Liver (tissue), 7 donors: ENCODE results near the gene LOC128125822.

Source experiments
- DNase-seq: peaks from one replicate; pipeline ENCODE4 v3.0.0-alpha.2; 2017; ENCODE audit warnings: low spot score
- H3K27ac ChIP-seq, 2 donors: one replicate each; pipeline ENCODE4 v1.7.0; 2013; ENCODE audit warnings: inconsistent platforms in 2 of 2, low read length in 2 of 2, control low read depth in 1 of 2, low read depth in 1 of 2, mild to moderate bottlenecking in 1 of 2
- H3K27me3 ChIP-seq, 4 donors: one replicate each; pipeline versions ENCODE4 v1.6.1 to v1.7.0; 2013; ENCODE audit warnings: low read length in 3 of 4, inconsistent platforms in 1 of 4, mild to moderate bottlenecking in 1 of 4, moderate library complexity in 1 of 4; ENCODE audit not compliant: control insufficient read depth in 4 of 4, insufficient read depth in 4 of 4
- H3K36me3 ChIP-seq, 4 donors: one replicate each; pipeline versions ENCODE4 v1.6.1 to v1.7.0; 2013; ENCODE audit warnings: low read length in 3 of 4, mild to moderate bottlenecking in 3 of 4, low read depth in 1 of 4, moderate library complexity in 1 of 4; ENCODE audit not compliant: control insufficient read depth in 4 of 4, insufficient read depth in 3 of 4
- H3K4me1 ChIP-seq, 4 donors: one replicate each; pipeline versions ENCODE4 v1.6.1 to v1.7.0; 2013; ENCODE audit warnings: low read length in 3 of 4, mild to moderate bottlenecking in 3 of 4, moderate library complexity in 1 of 4; ENCODE audit not compliant: control insufficient read depth in 4 of 4, insufficient read depth in 4 of 4
- H3K4me3 ChIP-seq, 3 donors: one replicate each; pipeline versions ENCODE4 v1.6.1 to v1.7.0; 2013; ENCODE audit warnings: low read length in 3 of 3, control low read depth in 1 of 3, low read depth in 1 of 3, mild to moderate bottlenecking in 1 of 3
- H3K9ac ChIP-seq, 2 donors: one replicate each; pipeline ENCODE4 v1.7.0; 2013; ENCODE audit warnings: low read length in 2 of 2, mild to moderate bottlenecking in 2 of 2, moderate library complexity in 2 of 2, control low read depth in 1 of 2, low read depth in 1 of 2
- H3K9me3 ChIP-seq, 4 donors: one replicate each; pipeline versions ENCODE4 v1.6.1 to v1.7.0; 2013; ENCODE audit warnings: low read length in 3 of 4; ENCODE audit not compliant: control insufficient read depth in 4 of 4
- EGR1 ChIP-seq, 2 donors: IDR thresholded peaks; 2 replicates each; pipeline ENCODE4 v1.6.1; 2016 to 2018; ENCODE audit warnings: antibody characterized with exemption in 2 of 2, low read depth in 2 of 2
- FOXA1 ChIP-seq: IDR thresholded peaks from 2 replicates; pipeline ENCODE4 v1.6.1; 2016; ENCODE audit warnings: antibody characterized with exemption
- GABPA ChIP-seq, 2 donors: IDR thresholded peaks in 1 of 2; conservative IDR thresholded peaks in 1 of 2; 2 replicates each; pipeline ENCODE4 v1.6.1; 2016; ENCODE audit warnings: antibody characterized with exemption in 2 of 2, mild to moderate bottlenecking in 1 of 2, moderate library complexity in 1 of 2
- HNF4G ChIP-seq: IDR thresholded peaks from 2 replicates; pipeline ENCODE4 v1.6.1; 2016; ENCODE audit warnings: antibody characterized with exemption
- NR2F2 ChIP-seq: IDR thresholded peaks from 2 replicates; pipeline ENCODE4 v1.6.1; 2016; ENCODE audit warnings: antibody characterized with exemption
- RAD21 ChIP-seq, 2 donors: IDR thresholded peaks; 2 replicates each; pipeline ENCODE4 v1.6.1; 2016; ENCODE audit warnings: antibody characterized with exemption in 2 of 2, mild to moderate bottlenecking in 2 of 2
- RXRA ChIP-seq, 2 donors: IDR thresholded peaks; 2 replicates each; pipeline ENCODE4 v1.6.1; 2017 to 2018; ENCODE audit warnings: antibody characterized with exemption in 2 of 2, mild to moderate bottlenecking in 1 of 2
- SP1 ChIP-seq: IDR thresholded peaks from 2 replicates; pipeline ENCODE4 v1.6.1; 2018; ENCODE audit warnings: antibody characterized with exemption, mild to moderate bottlenecking
- TAF1 ChIP-seq: conservative IDR thresholded peaks from 2 replicates; pipeline ENCODE4 v1.6.1; 2016; ENCODE audit warnings: antibody characterized with exemption, mild to moderate bottlenecking
- YY1 ChIP-seq: IDR thresholded peaks from 2 replicates; pipeline ENCODE4 v1.6.1; 2016; ENCODE audit warnings: antibody characterized with exemption, mild to moderate bottlenecking
- WGBS: extraction: QIAGEN DNeasy Blood & Tissue Kit; methylation state at CpG from one replicate; pipeline ENCODE4 v1.1.7; 2013; 5-methylcytosine and 5-hydroxymethylcytosine counted together
- TF ChIP-seq, protein P1 (sequence below): IDR thresholded peaks from 2 replicates; pipeline ENCODE4 v1.6.1; 2016; ENCODE audit warnings: antibody characterized with exemption
- TF ChIP-seq, protein P2 (sequence below): IDR thresholded peaks from 2 replicates; pipeline ENCODE4 v1.6.1; 2016; ENCODE audit warnings: antibody characterized with exemption
- TF ChIP-seq, protein P3 (sequence below): IDR thresholded peaks from 2 replicates; pipeline ENCODE4 v1.6.1; 2016; ENCODE audit warnings: antibody characterized with exemption, mild to moderate bottlenecking
- donor health status: healthy.
- donor health status: healthy.
- donor health status: healthy.
- donor health status: healthy.

The LOC128125822 gene

DNA sequence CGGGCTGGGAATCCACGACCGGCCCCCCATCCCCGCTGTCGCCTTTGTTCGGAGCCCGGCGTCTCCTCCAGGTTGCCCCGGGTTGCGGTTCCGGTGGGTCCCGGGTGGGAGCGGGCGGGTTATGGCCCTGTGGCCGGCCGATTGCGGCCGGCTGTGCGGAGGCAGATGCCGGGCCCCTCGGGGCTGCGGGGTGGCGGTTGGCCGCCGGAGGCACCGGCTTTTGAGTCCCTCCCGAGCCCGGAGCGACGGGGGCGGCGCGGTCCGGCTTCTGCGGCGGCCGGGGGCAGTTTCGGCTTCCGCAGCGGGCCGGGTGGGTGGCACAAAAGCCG is 431 bp downstream of the LOC128125822 start:
- H3K9ac ChIP-seq: peak overlapping the region; percentile 91 to 99
- H3K27ac ChIP-seq: peak overlapping the region; percentile 97 to 99
- under 1% methylated on average over 42 of the region's 42 CpGs for WGBS
- H3K27me3 ChIP-seq: no peaks in the 10 kb centered on the region
- TF ChIP-seq, protein P1, sequence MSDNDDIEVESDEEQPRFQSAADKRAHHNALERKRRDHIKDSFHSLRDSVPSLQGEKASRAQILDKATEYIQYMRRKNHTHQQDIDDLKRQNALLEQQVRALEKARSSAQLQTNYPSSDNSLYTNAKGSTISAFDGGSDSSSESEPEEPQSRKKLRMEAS: no peak
- no peak for TF ChIP-seq TAF1
- TF ChIP-seq YY1: no peak
- TF ChIP-seq SP1: no peak
- TF ChIP-seq NR2F2: no peak
- no peak for TF ChIP-seq RAD21 (IDR thresholded peaks at IDR 0.05)
- TF ChIP-seq EGR1 (IDR thresholded peaks at IDR 0.05; ENCODE audit: low read depth in 2 of 2): no peak
- TF ChIP-seq RXRA (IDR thresholded peaks at IDR 0.05): no peak
- no peak for TF ChIP-seq GABPA (IDR thresholded peaks at IDR 0.05 in 1 of 2, conservative IDR thresholded peaks at IDR 0.05 in 1 of 2)
- no peak for TF ChIP-seq HNF4G
- TF ChIP-seq, protein P2, sequence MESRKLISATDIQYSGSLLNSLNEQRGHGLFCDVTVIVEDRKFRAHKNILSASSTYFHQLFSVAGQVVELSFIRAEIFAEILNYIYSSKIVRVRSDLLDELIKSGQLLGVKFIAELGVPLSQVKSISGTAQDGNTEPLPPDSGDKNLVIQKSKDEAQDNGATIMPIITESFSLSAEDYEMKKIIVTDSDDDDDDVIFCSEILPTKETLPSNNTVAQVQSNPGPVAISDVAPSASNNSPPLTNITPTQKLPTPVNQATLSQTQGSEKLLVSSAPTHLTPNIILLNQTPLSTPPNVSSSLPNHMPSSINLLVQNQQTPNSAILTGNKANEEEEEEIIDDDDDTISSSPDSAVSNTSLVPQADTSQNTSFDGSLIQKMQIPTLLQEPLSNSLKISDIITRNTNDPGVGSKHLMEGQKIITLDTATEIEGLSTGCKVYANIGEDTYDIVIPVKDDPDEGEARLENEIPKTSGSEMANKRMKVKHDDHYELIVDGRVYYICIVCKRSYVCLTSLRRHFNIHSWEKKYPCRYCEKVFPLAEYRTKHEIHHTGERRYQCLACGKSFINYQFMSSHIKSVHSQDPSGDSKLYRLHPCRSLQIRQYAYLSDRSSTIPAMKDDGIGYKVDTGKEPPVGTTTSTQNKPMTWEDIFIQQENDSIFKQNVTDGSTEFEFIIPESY: no peak
- H3K4me1 ChIP-seq: peaks cover 0 to 18% (median 3%) of the 10 kb centered on the region in 4 donors
- DNase-seq: no peak
- H3K9me3 ChIP-seq: no peaks in the 10 kb centered on the region
- peaks cover 2 to 15% (median 7%) of the 10 kb centered on the region in 4 donors for H3K36me3 ChIP-seq
- H3K4me3 ChIP-seq: peak overlapping the region; percentile 65 to 99 (median 82)

DNA sequence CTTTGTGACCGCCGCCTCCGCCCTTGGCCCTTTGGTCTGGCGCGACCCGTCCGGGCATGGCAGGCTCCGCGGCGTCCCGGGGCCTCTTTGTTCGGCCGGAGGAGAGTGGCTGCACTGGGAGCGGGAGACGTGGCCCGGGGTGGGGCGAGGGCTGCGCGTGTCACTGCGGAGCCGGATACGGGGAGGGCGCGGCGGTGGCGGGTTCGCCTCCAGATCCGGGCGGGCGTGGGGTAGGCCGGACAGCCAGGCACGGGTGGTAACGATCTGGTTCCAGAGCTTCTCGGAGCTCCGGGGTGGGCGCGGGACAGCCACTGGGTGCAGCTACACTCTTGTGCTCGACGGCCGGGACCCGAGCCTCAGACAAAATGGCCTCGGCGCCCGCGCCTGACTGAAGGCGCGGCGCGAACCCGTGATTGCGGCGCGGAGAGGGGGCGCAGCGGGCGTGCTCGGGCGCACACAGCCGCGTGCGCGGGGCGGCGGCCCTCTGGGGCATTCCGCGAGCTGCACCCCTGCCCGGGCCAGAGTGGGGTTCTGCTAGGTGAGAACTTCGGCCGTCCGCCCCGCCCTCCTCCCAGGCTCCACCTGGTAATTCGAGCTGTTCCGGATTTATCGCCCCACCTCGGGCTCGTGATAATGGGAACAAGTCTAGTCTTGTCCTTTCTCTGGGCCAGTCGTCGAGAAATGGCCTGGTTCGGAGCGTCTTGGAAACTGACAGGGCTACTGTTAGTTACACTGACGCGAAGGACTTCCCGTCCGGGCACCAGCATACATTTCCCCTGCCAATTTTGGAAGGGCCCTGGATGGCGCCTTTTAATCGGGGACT is 1.0 kb downstream of the LOC128125822 start:
- peak; percentile 77 for DNase-seq
- peak overlapping the region; percentile 97 to 99 for H3K27ac ChIP-seq
- peak overlapping the region; percentile 91 to 99 for H3K9ac ChIP-seq
- H3K27me3 ChIP-seq: no peaks in the 10 kb centered on the region
- H3K36me3 ChIP-seq: peaks cover 2 to 21% (median 10%) of the 10 kb centered on the region in 4 donors
- H3K4me3 ChIP-seq: peak overlapping the region; percentile 65 to 99 (median 82)
- under 1% methylated on average over 86 of the region's 86 CpGs for WGBS
- peaks cover 0 to 18% (median 3%) of the 10 kb centered on the region in 4 donors for H3K4me1 ChIP-seq
- TF ChIP-seq RXRA (IDR thresholded peaks at IDR 0.05) (no peak), FOXA1 (peak; percentile 41), TAF1 (peak; percentile 79), YY1 (peak; percentile 75), RAD21 (IDR thresholded peaks at IDR 0.05) (peak in 1 of 2 donors; percentile 8)
- TF ChIP-seq, protein P1: no peak
- TF ChIP-seq, protein P3, sequence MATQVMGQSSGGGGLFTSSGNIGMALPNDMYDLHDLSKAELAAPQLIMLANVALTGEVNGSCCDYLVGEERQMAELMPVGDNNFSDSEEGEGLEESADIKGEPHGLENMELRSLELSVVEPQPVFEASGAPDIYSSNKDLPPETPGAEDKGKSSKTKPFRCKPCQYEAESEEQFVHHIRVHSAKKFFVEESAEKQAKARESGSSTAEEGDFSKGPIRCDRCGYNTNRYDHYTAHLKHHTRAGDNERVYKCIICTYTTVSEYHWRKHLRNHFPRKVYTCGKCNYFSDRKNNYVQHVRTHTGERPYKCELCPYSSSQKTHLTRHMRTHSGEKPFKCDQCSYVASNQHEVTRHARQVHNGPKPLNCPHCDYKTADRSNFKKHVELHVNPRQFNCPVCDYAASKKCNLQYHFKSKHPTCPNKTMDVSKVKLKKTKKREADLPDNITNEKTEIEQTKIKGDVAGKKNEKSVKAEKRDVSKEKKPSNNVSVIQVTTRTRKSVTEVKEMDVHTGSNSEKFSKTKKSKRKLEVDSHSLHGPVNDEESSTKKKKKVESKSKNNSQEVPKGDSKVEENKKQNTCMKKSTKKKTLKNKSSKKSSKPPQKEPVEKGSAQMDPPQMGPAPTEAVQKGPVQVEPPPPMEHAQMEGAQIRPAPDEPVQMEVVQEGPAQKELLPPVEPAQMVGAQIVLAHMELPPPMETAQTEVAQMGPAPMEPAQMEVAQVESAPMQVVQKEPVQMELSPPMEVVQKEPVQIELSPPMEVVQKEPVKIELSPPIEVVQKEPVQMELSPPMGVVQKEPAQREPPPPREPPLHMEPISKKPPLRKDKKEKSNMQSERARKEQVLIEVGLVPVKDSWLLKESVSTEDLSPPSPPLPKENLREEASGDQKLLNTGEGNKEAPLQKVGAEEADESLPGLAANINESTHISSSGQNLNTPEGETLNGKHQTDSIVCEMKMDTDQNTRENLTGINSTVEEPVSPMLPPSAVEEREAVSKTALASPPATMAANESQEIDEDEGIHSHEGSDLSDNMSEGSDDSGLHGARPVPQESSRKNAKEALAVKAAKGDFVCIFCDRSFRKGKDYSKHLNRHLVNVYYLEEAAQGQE: peak; percentile 74
- no peaks in the 10 kb centered on the region for H3K9me3 ChIP-seq
